Measurements from ENCODE around the gene DRAXIN.

DRAXIN gene

DNA sequence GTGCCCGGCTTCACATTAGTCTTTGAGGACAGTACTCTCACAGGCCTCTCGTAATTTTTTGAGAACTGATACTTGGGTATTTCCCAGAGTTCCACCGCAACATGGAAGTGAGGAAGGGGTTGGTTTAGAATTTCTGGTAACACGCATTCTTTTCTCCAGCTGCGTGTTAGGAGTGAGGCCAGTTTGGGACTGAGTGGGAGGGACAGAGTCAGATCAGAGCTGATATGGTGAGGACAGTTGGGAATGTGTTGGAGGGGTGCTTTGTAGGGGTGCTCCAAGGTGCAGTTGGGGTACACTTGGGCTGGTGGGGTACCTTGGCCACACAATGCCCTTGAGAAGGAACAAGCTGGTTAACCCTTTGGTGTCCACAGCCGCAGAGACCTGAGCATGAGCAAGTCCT is 20.8 kb upstream of the DRAXIN start:
- TF ChIP-seq RAD21 (IDR thresholded peaks at IDR 0.05; ENCODE audit: low read depth) (no peak), EGR1 (IDR thresholded peaks at IDR 0.05) (no peak), CREB1 (IDR thresholded peaks at IDR 0.05; ENCODE audit: low read depth) (no peak)

- TF ChIP-seq TCF12 (IDR thresholded peaks at IDR 0.05; ENCODE audit: low read depth) (no peak), NFIC (IDR thresholded peaks at IDR 0.05) (no peak), EP300 (IDR thresholded peaks at IDR 0.05; ENCODE audit: borderline replicate concordance) (no peak), FOXM1 (IDR thresholded peaks at IDR 0.05; ENCODE audit: borderline replicate concordance, low read depth) (no peak), CEBPB (IDR thresholded peaks at IDR 0.05) (no peak)
Measured at GRCh38 chr1:11671205-11671543, 20.3 kb upstream of the DRAXIN start.

DNA sequence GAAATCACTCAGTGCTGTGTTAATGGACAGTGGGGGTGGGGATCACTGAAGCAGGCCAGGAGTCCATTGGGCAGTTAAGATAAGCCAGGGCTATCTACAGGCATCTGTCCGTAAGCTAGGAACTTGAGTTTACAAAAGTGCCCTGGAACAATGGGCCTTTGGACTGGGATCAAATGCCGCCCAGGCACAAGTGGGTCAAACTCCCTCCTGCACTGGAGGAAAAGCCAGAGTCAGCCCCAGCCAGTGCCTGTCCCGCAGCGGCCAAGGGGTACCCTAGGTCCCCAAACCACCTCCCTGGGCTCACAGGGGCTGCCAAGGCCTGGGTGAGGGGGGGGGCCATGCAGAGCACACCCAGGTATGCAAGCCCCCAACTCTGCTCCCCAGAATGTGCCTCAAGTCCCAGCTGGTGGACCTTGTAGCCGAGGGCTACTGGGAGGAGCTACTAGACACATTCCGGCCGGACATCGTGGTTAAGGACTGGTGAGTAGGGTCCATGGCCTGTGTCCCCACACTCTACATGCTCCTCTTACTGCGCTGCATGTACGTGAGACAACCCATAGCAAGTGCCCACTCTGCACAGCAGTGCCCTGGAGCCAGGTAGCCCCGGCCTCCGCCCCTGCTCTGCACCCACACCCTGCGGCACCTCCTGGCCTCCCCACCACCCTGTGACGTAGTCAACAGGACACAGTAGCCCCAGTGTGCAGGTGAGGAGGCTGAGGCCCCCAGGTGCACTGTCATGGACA is 19.8 kb upstream of the DRAXIN start:
- TF ChIP-seq CREB1 (IDR thresholded peaks at IDR 0.05; ENCODE audit: low read depth) (no peak), RAD21 (IDR thresholded peaks at IDR 0.05; ENCODE audit: low read depth) (no peak), REST (IDR thresholded peaks at IDR 0.05; ENCODE audit: low read depth) (no peak), YY1 (IDR thresholded peaks at IDR 0.05; ENCODE audit: low read depth) (no peak), CEBPB (IDR thresholded peaks at IDR 0.05) (no peak), EP300 (IDR thresholded peaks at IDR 0.05; ENCODE audit: borderline replicate concordance) (no peak), MAX (IDR thresholded peaks at IDR 0.05) (no peak), TEAD4 (IDR thresholded peaks at IDR 0.05) (no peak)

- TF ChIP-seq TEAD4 (IDR thresholded peaks at IDR 0.05), result no peak
- no peak for TF ChIP-seq MAX (IDR thresholded peaks at IDR 0.05)
- no peak for TF ChIP-seq CREB1 (IDR thresholded peaks at IDR 0.05; ENCODE audit: low read depth)
- TF ChIP-seq, protein P1, sequence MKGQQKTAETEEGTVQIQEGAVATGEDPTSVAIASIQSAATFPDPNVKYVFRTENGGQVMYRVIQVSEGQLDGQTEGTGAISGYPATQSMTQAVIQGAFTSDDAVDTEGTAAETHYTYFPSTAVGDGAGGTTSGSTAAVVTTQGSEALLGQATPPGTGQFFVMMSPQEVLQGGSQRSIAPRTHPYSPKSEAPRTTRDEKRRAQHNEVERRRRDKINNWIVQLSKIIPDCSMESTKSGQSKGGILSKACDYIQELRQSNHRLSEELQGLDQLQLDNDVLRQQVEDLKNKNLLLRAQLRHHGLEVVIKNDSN (IDR thresholded peaks at IDR 0.05), result no peak
- no peak for TF ChIP-seq TAF1 (IDR thresholded peaks at IDR 0.05; ENCODE audit: low read depth)
- TF ChIP-seq CEBPB (IDR thresholded peaks at IDR 0.05), result no peak
- TF ChIP-seq EP300 (IDR thresholded peaks at IDR 0.05; ENCODE audit: borderline replicate concordance), result no peak
- TF ChIP-seq EGR1 (IDR thresholded peaks at IDR 0.05), result no peak
Measured at GRCh38 chr1:11673089-11673769, 18.3 kb upstream of the DRAXIN start.

DNA sequence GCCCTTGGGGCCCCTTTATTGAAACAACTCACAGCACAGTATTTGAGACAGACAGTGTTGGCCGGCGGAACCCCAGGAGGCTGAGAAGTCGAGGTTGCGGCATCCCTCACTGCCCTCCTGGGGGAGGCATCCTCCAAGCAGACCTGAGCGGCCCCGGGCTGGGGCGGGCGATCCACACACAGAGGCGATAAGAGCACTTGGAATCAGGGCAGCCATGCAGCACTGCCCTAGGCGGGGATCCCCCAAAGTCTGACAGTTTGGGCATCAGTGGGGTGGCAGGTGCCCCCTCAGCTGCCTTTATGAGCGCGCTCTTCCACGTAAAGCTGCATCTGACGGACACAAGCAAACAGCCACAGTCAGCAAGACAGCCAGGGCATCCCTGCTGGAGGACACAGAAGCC is 17.0 kb upstream of the DRAXIN start:
- TF ChIP-seq REST (IDR thresholded peaks at IDR 0.05; ENCODE audit: low read depth), result no peak
- no peak for TF ChIP-seq RAD21 (IDR thresholded peaks at IDR 0.05; ENCODE audit: low read depth)
- no peak for TF ChIP-seq MAX (IDR thresholded peaks at IDR 0.05)
- TF ChIP-seq FOXM1 (IDR thresholded peaks at IDR 0.05; ENCODE audit: borderline replicate concordance, low read depth), result no peak
- TF ChIP-seq TEAD4 (IDR thresholded peaks at IDR 0.05), result no peak
- no peak for TF ChIP-seq YY1 (IDR thresholded peaks at IDR 0.05; ENCODE audit: low read depth)
- TF ChIP-seq TAF1 (IDR thresholded peaks at IDR 0.05; ENCODE audit: low read depth), result no peak
- no peak for TF ChIP-seq NFIC (IDR thresholded peaks at IDR 0.05)

- no peak for TF ChIP-seq TEAD4 (IDR thresholded peaks at IDR 0.05)
- TF ChIP-seq RAD21 (IDR thresholded peaks at IDR 0.05; ENCODE audit: low read depth), result no peak
- no peak for TF ChIP-seq EP300 (IDR thresholded peaks at IDR 0.05; ENCODE audit: borderline replicate concordance)
Measured at GRCh38 chr1:11675325-11675724, 16.2 kb upstream of the DRAXIN start.

Measured in Ishikawa (cell line).